Measurements from ENCODE around the gene REC114. TPM values are rescaled to one million over a fixed set of nuclear protein-coding genes. Genes with fewer than 3 reads are reported as not detected.
"Not testable (repeated sequence)": the region's sequence is repeated elsewhere in the genome, so short reads cannot be mapped to it uniquely, and the experiment has no call there.

The REC114 gene
- total and polyA plus RNA-seq, 9 of the 15 experiments (the other 6 are each of a cell fraction or from before 2014, with no cell fraction given) = 0.07 to 0.24 TPM; not detected in 7

DNA sequence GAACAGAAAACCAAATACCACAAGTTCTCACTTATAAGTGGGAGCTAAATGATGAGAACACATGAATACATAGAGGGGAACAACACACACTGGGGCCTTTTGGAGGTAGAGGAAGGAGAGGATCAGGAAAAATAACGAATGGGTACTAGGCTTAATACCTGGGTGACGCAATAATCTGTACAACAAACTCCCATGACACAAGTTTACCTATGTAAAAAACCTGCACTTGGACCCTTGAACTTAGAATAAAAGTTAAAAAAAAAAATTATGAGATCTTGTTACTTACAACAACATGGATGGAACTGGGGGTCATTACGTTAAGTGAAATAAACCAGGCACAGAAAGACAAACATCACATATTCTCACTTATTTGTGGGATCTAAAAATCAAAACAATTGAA lies 106.0 kb downstream of the REC114 start:
- H3K27ac ChIP-seq (ENCODE audit: extremely low read depth, low read depth, low read length); H3K79me2 ChIP-seq (ENCODE audit: control insufficient read depth, insufficient read depth, low read length); H3K27me3 ChIP-seq (ENCODE audit: control insufficient read depth in 2 of 2, insufficient read depth in 2 of 2, low read length in 2 of 2); H3K4me3 ChIP-seq; CTCF ChIA-PET (ENCODE audit: low intra/inter-chr PET ratio); H3K9me3 ChIP-seq (replicated peaks; ENCODE audit: control insufficient read depth, insufficient read depth, low read depth, low read length); H3K4me2 ChIP-seq (ENCODE audit: insufficient read depth, low read length); H4K20me1 ChIP-seq (replicated peaks; ENCODE audit: control insufficient read depth, insufficient read depth, low read length); H3K4me1 ChIP-seq (replicated peaks in 1 of 2; ENCODE audit: control insufficient read depth in 2 of 2, insufficient read depth in 2 of 2, low read length in 2 of 2); H3K9me1 ChIP-seq (ENCODE audit: control insufficient read depth, insufficient read depth, low read length); DNase-seq (ENCODE audit: extremely low read depth in 1 of 4, low spot score in 3 of 4); H3K9ac ChIP-seq (ENCODE audit: insufficient read depth in 1 of 2, low read depth in 2 of 2, low read length in 2 of 2); H3K36me3 ChIP-seq (ENCODE audit: control insufficient read depth, insufficient read depth, low read length); intact Hi-C loops (cut with micrococcal nuclease); FAIRE-seq; POLR2A ChIA-PET; H2AFZ ChIP-seq (ENCODE audit: low read depth, low read length); ATAC-seq; BruUV-seq (replicated peaks); TF ChIP-seq CEBPG (CRISPR knock-in tag; IDR thresholded peaks at IDR 0.05): not testable (repeated sequence)
- in situ Hi-C loops (cut with MboI) = loop anchor here (10.0 kb wide), 1 partner anchor 244 kb away; no protein-coding TSS in a partner anchor
- WGBS (ENCODE audit: insufficient coverage, low coverage, missing lambda C conversion rate) = 0% methylated on average over 3 of the region's 3 CpGs
- TF ChIP-seq, protein P1, sequence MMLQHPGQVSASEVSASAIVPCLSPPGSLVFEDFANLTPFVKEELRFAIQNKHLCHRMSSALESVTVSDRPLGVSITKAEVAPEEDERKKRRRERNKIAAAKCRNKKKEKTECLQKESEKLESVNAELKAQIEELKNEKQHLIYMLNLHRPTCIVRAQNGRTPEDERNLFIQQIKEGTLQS (IDR thresholded peaks at IDR 0.05) = peak; percentile 58
- TF ChIP-seq, protein P1 (CRISPR knock-in tag; conservative IDR thresholded peaks at IDR 0.05) = not testable (repeated sequence)
- TF ChIP-seq CEBPG (tag; conservative IDR thresholded peaks at IDR 0.05 in 1 of 2, IDR thresholded peaks at IDR 0.05 in 1 of 2) (peak in 1 of 2 experiments; percentile 60; a peak in 2 of 4 replicates), CEBPB (tag; IDR thresholded peaks at IDR 0.05) (0 out of 2 replicates have a peak, but pooled peaks have one; percentile 16)

DNA sequence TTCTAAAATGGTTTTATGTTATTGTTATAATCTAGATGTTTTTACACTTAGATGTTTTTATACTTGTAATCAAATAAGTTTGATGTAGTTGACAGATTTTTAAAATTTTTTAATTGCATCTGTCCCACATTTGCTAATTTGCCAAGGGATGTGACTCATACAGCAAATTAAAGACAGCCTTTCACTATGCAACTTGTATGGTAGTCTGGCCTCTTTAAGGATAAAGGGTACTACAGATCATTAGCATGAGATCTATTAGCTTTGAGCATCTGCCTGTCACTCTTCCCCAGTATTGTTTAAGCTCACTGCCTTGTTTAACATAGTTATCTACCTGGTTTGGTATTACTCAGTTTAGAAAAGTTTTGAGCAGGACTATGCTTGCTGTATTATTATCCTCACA lies 107.2 kb downstream of the REC114 start:
- in situ Hi-C loops (cut with MboI) = no loop called here
- TF ChIP-seq, protein P2, sequence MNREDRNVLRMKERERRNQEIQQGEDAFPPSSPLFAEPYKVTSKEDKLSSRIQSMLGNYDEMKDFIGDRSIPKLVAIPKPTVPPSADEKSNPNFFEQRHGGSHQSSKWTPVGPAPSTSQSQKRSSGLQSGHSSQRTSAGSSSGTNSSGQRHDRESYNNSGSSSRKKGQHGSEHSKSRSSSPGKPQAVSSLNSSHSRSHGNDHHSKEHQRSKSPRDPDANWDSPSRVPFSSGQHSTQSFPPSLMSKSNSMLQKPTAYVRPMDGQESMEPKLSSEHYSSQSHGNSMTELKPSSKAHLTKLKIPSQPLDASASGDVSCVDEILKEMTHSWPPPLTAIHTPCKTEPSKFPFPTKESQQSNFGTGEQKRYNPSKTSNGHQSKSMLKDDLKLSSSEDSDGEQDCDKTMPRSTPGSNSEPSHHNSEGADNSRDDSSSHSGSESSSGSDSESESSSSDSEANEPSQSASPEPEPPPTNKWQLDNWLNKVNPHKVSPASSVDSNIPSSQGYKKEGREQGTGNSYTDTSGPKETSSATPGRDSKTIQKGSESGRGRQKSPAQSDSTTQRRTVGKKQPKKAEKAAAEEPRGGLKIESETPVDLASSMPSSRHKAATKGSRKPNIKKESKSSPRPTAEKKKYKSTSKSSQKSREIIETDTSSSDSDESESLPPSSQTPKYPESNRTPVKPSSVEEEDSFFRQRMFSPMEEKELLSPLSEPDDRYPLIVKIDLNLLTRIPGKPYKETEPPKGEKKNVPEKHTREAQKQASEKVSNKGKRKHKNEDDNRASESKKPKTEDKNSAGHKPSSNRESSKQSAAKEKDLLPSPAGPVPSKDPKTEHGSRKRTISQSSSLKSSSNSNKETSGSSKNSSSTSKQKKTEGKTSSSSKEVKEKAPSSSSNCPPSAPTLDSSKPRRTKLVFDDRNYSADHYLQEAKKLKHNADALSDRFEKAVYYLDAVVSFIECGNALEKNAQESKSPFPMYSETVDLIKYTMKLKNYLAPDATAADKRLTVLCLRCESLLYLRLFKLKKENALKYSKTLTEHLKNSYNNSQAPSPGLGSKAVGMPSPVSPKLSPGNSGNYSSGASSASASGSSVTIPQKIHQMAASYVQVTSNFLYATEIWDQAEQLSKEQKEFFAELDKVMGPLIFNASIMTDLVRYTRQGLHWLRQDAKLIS (CRISPR knock-in tag; IDR thresholded peaks at IDR 0.05) = no peak
- TF ChIP-seq CEBPB (tag; IDR thresholded peaks at IDR 0.05) (no peak), NR2C2 (CRISPR knock-in tag; IDR thresholded peaks at IDR 0.05) (no peak), NR2C2 (tag; IDR thresholded peaks at IDR 0.05) (no peak), ZBED1 (IDR thresholded peaks at IDR 0.05) (no peak), SIX5 (IDR thresholded peaks at IDR 0.05; ENCODE audit: borderline replicate concordance in 1 of 2, insufficient read depth in 1 of 2, low read depth in 1 of 2, low read length in 2 of 2) (no peak), ZBTB7A (IDR thresholded peaks at IDR 0.05; ENCODE audit: borderline replicate concordance, control insufficient read depth, low read depth, low read length) (no peak)

More for the DNA sequence above, 107.2 kb downstream of the REC114 start:
- intact Hi-C loops (cut with micrococcal nuclease) = loop anchor here (5.0 kb wide), 1 partner anchor 243 kb away; no protein-coding TSS in a partner anchor
- no peak for ATAC-seq
- no peaks in the 10 kb centered on the region for H3K4me1 ChIP-seq (replicated peaks in 1 of 2; ENCODE audit: control insufficient read depth in 2 of 2, insufficient read depth in 2 of 2, low read length in 2 of 2)
- no peaks in the 10 kb centered on the region for H3K36me3 ChIP-seq (ENCODE audit: control insufficient read depth, insufficient read depth, low read length)
- no peak for FAIRE-seq
- H3K27ac ChIP-seq (ENCODE audit: extremely low read depth, low read depth, low read length) = no peak overlapping the region
- H3K4me3 ChIP-seq = no peak overlapping the region
- no peaks in the 10 kb centered on the region for H3K9me3 ChIP-seq (replicated peaks; ENCODE audit: control insufficient read depth, insufficient read depth, low read depth, low read length)
- ChIA-PET CTCF (ENCODE audit: low intra/inter-chr PET ratio) (no interaction called here), POLR2A (interaction anchor here (0.7 kb wide), 1 partner anchor 81 kb away, joined by 3 read pairs; no protein-coding TSS in a partner anchor)
- H3K9ac ChIP-seq (ENCODE audit: insufficient read depth in 1 of 2, low read depth in 2 of 2, low read length in 2 of 2) = no peak overlapping the region
- BruUV-seq (replicated peaks) = no TSS peak
- H3K79me2 ChIP-seq (ENCODE audit: control insufficient read depth, insufficient read depth, low read length) = no peaks in the 10 kb centered on the region
- no peaks in the 10 kb centered on the region for H3K27me3 ChIP-seq (ENCODE audit: control insufficient read depth in 2 of 2, insufficient read depth in 2 of 2, low read length in 2 of 2)
- H3K4me2 ChIP-seq (ENCODE audit: insufficient read depth, low read length) = no peak overlapping the region
- no peak overlapping the region for H2AFZ ChIP-seq (ENCODE audit: low read depth, low read length)
- no peaks in the 10 kb centered on the region for H3K9me1 ChIP-seq (ENCODE audit: control insufficient read depth, insufficient read depth, low read length)
- no peak for DNase-seq (ENCODE audit: extremely low read depth in 1 of 4, low spot score in 3 of 4)
- H4K20me1 ChIP-seq (replicated peaks; ENCODE audit: control insufficient read depth, insufficient read depth, low read length) = no peaks in the 10 kb centered on the region; the same call in 1 of the 2 replicates

Data from K562 (cell line).